ENCODE results near the gene MYO18A.

MYO18A gene

DNA sequence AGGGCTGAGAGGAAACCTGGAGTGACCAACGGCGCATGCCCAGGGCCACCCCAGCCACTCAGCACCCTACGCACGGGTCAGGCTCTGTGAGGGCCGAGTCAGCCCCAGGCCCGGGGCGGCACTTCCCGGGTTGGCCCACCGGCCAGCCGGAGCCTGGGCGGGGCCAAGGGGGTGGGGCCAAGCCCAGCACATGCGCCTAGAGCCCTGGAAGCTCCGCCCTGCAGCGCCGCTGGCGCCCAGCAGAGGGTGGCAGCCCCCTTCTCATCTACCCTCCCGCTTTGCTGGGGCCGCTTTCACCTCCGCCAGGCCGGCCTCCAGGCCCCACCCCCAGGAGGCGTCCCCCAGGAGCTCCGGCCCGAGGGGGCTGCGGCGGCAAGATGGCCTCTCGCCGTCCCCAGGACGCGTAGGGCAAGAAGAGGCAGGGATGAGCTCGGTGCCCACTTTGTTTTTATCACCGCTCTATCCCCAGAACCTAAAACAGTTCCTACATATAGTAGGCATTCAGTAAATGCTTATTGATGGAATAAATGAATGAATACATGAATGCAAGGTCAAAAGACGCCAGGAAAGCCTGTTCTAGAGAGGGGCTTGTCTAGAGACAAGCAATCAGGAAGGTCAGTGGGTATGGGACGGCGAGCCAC is 31.3 kb downstream of the MYO18A start:
- H3K36me3 ChIP-seq (ENCODE audit: control insufficient read depth in 2 of 2, insufficient read depth in 1 of 2, low read length in 2 of 2) = no peaks in the 10 kb centered on the region; a peak in 1 of 3 replicates
- peaks cover 10% of the 10 kb centered on the region for H3K4me1 ChIP-seq (ENCODE audit: control insufficient read depth, insufficient read depth, low read length)
- ChIA-PET CTCF (interaction anchor here (0.5 to 21.4 kb wide), 63 partner anchors 8 to 1969 kb away, joined by 3 to 506 read pairs (median 4); partner anchors contain the start of genes CRYBA1, MYO18A and NUFIP2), POLR2A (interaction anchor here (0.8 to 2.7 kb wide), 17 partner anchors 9 to 221 kb away, joined by 3 to 60 read pairs (median 5); partner anchors contain the start of genes MYO18A, NUFIP2 and PHF12)
- H3K27ac ChIP-seq (ENCODE audit: extremely low read depth, low read depth, low read length) = peak overlapping the region; percentile 48
- no peaks in the 10 kb centered on the region for H3K9me3 ChIP-seq (ENCODE audit: control insufficient read depth, insufficient read depth, low read depth, low read length)
- peak overlapping the region; percentile 44 for H3K4me3 ChIP-seq (ENCODE audit: low read depth, low read length)
- TF ChIP-seq ZNF239 (tag by site-specific recombination; IDR thresholded peaks at IDR 0.05) = no peak
- no peak for TF ChIP-seq ZNF133 (tag by site-specific recombination; IDR thresholded peaks at IDR 0.05)
- no peak for TF ChIP-seq GFI1B (tag by site-specific recombination; IDR thresholded peaks at IDR 0.05)
- peak; percentile 97 for TF ChIP-seq CTCF (tag by site-specific recombination; IDR thresholded peaks at IDR 0.05)
- TF ChIP-seq ZNF24 (tag by site-specific recombination; IDR thresholded peaks at IDR 0.05) = peak; percentile 98
- TF ChIP-seq SCRT1 (tag by site-specific recombination; IDR thresholded peaks at IDR 0.05; ENCODE audit: borderline replicate concordance) = no peak
- TF ChIP-seq ZSCAN23 (tag by site-specific recombination; IDR thresholded peaks at IDR 0.05) = no peak
- TF ChIP-seq ZFP69B (tag by site-specific recombination; IDR thresholded peaks at IDR 0.05) = peak; percentile 97
- 0 out of 2 replicates have a peak, but pooled peaks have one; percentile 32 for TF ChIP-seq ZNF423 (tag by site-specific recombination; IDR thresholded peaks at IDR 0.05)
- TF ChIP-seq ZNF169 (tag by site-specific recombination; IDR thresholded peaks at IDR 0.05) = no peak
- no peak for TF ChIP-seq YY2 (tag by site-specific recombination; IDR thresholded peaks at IDR 0.05)
- TF ChIP-seq ZNF660 (tag by site-specific recombination; IDR thresholded peaks at IDR 0.05) = peak; percentile 69; the same call in 1 of the 2 replicates
- TF ChIP-seq PRDM10 (tag by site-specific recombination; IDR thresholded peaks at IDR 0.05) = no peak; the same call in 1 of the 2 replicates
- TF ChIP-seq YY1 (tag by site-specific recombination; IDR thresholded peaks at IDR 0.05) = peak; percentile 76; the same call in 1 of the 2 replicates
- peak; percentile 81 for TF ChIP-seq ZNF341 (tag by site-specific recombination; IDR thresholded peaks at IDR 0.05; ENCODE audit: low read depth)
- peak; percentile 95 for TF ChIP-seq SP2 (tag by site-specific recombination; IDR thresholded peaks at IDR 0.05)
- TF ChIP-seq ZNF629 (tag by site-specific recombination; IDR thresholded peaks at IDR 0.05) = peak; percentile 14; the same call in 1 of the 2 replicates
- peak; percentile 96 for TF ChIP-seq ZSCAN30 (tag by site-specific recombination; IDR thresholded peaks at IDR 0.05)
- no peak for TF ChIP-seq ZNF366 (tag by site-specific recombination; conservative IDR thresholded peaks at IDR 0.05)
- TF ChIP-seq, protein P1, sequence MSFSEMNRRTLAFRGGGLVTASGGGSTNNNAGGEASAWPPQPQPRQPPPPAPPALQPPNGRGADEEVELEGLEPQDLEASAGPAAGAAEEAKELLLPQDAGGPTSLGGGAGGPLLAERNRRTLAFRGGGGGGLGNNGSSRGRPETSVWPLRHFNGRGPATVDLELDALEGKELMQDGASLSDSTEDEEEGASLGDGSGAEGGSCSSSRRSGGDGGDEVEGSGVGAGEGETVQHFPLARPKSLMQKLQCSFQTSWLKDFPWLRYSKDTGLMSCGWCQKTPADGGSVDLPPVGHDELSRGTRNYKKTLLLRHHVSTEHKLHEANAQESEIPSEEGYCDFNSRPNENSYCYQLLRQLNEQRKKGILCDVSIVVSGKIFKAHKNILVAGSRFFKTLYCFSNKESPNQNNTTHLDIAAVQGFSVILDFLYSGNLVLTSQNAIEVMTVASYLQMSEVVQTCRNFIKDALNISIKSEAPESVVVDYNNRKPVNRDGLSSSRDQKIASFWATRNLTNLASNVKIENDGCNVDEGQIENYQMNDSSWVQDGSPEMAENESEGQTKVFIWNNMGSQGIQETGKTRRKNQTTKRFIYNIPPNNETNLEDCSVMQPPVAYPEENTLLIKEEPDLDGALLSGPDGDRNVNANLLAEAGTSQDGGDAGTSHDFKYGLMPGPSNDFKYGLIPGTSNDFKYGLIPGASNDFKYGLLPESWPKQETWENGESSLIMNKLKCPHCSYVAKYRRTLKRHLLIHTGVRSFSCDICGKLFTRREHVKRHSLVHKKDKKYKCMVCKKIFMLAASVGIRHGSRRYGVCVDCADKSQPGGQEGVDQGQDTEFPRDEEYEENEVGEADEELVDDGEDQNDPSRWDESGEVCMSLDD (tag by site-specific recombination; IDR thresholded peaks at IDR 0.05) = peak; percentile 89
- TF ChIP-seq ZNF324 (tag by site-specific recombination; IDR thresholded peaks at IDR 0.05) = no peak
- TF ChIP-seq, protein P2, sequence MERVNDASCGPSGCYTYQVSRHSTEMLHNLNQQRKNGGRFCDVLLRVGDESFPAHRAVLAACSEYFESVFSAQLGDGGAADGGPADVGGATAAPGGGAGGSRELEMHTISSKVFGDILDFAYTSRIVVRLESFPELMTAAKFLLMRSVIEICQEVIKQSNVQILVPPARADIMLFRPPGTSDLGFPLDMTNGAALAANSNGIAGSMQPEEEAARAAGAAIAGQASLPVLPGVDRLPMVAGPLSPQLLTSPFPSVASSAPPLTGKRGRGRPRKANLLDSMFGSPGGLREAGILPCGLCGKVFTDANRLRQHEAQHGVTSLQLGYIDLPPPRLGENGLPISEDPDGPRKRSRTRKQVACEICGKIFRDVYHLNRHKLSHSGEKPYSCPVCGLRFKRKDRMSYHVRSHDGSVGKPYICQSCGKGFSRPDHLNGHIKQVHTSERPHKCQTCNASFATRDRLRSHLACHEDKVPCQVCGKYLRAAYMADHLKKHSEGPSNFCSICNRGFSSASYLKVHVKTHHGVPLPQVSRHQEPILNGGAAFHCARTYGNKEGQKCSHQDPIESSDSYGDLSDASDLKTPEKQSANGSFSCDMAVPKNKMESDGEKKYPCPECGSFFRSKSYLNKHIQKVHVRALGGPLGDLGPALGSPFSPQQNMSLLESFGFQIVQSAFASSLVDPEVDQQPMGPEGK (tag by site-specific recombination; IDR thresholded peaks at IDR 0.05) = peak; percentile 98
- TF ChIP-seq, protein P3, sequence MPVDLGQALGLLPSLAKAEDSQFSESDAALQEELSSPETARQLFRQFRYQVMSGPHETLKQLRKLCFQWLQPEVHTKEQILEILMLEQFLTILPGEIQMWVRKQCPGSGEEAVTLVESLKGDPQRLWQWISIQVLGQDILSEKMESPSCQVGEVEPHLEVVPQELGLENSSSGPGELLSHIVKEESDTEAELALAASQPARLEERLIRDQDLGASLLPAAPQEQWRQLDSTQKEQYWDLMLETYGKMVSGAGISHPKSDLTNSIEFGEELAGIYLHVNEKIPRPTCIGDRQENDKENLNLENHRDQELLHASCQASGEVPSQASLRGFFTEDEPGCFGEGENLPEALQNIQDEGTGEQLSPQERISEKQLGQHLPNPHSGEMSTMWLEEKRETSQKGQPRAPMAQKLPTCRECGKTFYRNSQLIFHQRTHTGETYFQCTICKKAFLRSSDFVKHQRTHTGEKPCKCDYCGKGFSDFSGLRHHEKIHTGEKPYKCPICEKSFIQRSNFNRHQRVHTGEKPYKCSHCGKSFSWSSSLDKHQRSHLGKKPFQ (tag by site-specific recombination; IDR thresholded peaks at IDR 0.05) = no peak
- no peak for TF ChIP-seq ELK4 (IDR thresholded peaks at IDR 0.05; ENCODE audit: borderline replicate concordance, low read depth, low read length)
- TF ChIP-seq ZNF501 (tag by site-specific recombination; IDR thresholded peaks at IDR 0.05) = peak; percentile 78; the same call in 1 of the 2 replicates

Data from HEK293 (cell line).